ENCODE data around the gene NPR1. TPM values are rescaled to one million over a fixed set of nuclear protein-coding genes. Genes with fewer than 3 reads are reported as not detected.
"Not testable (repeated sequence)": the region's sequence is repeated elsewhere in the genome, so short reads cannot be mapped to it uniquely, and the experiment has no call there.

The NPR1 gene
- total RNA-seq, 1 donor from 2014 or later, result 45.9 TPM

DNA sequence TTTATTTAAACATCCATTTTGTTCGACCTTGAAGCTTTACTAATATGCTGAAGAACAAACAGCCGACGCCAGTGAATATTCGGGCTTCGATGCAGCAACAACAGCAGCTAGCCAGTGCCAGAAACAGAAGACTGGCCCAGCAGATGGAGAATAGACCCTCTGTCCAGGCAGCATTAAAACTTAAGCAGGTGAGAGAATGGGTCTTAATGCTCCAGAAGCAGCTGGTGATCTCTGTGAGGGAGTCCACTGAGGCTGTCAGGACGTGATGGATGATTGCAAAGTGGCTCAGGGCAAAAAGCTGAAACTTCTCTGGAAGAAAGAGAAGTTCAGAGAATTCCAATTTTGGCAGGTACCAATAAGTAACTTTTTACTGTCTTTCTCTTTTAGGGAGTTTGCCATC is 40.2 kb upstream of the NPR1 start:
- intact Hi-C loops (cut with DNase I), result no loop called here
- Histone ChIP-seq H3K27me3 (no peaks in the 10 kb centered on the region), H3K9me3 (no peaks in the 10 kb centered on the region), H3K4me1 (peaks cover 56% of the 10 kb centered on the region), H3K36me3 (peaks cover 0 to 72% of the 10 kb centered on the region in 2 donors), H3K27ac (no peak overlapping the region), H3K4me3 (no peak overlapping the region)
- DNase-seq (ENCODE audit: extremely low spot score in 2 of 2), result no peak
- no peak for TF ChIP-seq POLR2AphosphoS5 (IDR thresholded peaks at IDR 0.05; ENCODE audit: insufficient read depth in 1 of 2, low read depth in 1 of 2)
- TF ChIP-seq, protein P1, sequence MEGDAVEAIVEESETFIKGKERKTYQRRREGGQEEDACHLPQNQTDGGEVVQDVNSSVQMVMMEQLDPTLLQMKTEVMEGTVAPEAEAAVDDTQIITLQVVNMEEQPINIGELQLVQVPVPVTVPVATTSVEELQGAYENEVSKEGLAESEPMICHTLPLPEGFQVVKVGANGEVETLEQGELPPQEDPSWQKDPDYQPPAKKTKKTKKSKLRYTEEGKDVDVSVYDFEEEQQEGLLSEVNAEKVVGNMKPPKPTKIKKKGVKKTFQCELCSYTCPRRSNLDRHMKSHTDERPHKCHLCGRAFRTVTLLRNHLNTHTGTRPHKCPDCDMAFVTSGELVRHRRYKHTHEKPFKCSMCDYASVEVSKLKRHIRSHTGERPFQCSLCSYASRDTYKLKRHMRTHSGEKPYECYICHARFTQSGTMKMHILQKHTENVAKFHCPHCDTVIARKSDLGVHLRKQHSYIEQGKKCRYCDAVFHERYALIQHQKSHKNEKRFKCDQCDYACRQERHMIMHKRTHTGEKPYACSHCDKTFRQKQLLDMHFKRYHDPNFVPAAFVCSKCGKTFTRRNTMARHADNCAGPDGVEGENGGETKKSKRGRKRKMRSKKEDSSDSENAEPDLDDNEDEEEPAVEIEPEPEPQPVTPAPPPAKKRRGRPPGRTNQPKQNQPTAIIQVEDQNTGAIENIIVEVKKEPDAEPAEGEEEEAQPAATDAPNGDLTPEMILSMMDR (IDR thresholded peaks at IDR 0.05), result no peak
- TF ChIP-seq POLR2A (IDR thresholded peaks at IDR 0.05), result no peak

DNA sequence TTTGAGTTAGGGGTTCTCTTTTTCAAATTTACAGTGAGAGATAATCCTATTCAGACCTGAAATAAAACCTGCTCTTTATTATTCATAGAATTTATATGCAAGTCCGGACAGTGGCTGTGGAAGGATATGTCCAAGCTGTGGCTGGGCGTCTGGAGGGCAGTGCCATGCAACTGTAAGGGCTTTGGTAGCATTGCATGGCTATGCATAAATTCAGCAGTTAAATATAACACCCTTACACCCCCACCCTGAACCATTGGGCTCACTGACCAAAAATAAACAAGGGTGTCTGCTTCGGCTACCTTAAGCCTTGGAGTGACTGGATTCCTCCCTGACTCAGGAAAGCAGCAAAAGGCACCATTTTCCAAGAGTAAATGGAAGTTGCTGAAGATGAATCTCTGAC is 39.2 kb upstream of the NPR1 start:
- DNase-seq (ENCODE audit: extremely low spot score in 2 of 2), result no peak
- no peak overlapping the region for H3K4me3 ChIP-seq
- no peaks in the 10 kb centered on the region for H3K27me3 ChIP-seq
- H3K36me3 ChIP-seq, result peaks cover 0 to 81% of the 10 kb centered on the region in 2 donors
- TF ChIP-seq POLR2A (IDR thresholded peaks at IDR 0.05), result no peak
- TF ChIP-seq POLR2AphosphoS5 (IDR thresholded peaks at IDR 0.05; ENCODE audit: insufficient read depth in 1 of 2, low read depth in 1 of 2), result no peak
- TF ChIP-seq, protein P1 (IDR thresholded peaks at IDR 0.05), result no peak
- intact Hi-C loops (cut with DNase I), result no loop called here
- peaks cover 59% of the 10 kb centered on the region for H3K4me1 ChIP-seq
- no peaks in the 10 kb centered on the region for H3K9me3 ChIP-seq
- no peak overlapping the region for H3K27ac ChIP-seq

DNA sequence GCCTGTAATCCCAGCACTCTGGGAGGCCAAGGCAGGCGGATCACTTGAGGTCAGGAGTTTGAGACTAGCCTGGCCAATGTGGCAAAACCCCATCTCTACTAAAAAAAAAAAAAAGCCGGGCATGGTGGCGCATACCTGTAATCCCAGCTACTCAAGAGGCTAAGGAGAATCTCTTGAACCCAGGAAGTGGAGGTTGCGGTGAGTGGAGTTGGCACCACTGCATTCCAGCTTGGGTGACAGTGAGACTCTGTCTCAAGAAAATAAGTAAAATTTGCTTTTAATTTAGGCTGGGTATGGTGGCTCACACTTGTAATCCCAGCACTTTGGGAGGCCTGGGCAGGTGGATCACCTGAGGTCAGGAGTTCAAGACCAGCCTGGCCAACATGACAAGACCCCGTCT is 38.3 kb upstream of the NPR1 start:
- H3K27me3 ChIP-seq; DNase-seq (ENCODE audit: extremely low spot score in 2 of 2); H3K9me3 ChIP-seq; H3K4me3 ChIP-seq; intact Hi-C loops (cut with DNase I); H3K27ac ChIP-seq: not testable (repeated sequence)
- peaks cover 53% of the 10 kb centered on the region for H3K4me1 ChIP-seq
- H3K36me3 ChIP-seq, result peaks cover 0 to 90% of the 10 kb centered on the region in 2 donors

DNA sequence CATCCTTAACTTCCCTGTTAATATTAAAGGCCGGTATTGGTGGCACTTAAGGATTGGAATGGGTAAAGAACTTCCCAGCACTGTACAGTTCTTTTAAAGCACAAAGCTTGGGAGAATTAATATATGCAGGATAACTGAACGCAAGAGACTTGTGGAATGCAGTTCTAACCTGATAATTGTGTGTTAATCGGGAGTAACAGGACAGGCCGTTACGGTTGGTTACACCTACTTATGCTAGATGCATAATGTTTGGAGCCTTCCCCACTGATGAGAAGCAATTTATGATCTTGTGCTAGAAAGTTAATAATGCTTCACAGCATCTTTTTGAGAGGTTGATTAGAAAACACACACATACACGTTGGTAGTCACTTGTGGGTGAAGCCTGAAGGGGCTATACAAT is 37.6 kb upstream of the NPR1 start:
- Histone ChIP-seq H3K4me1 (peaks cover 46% of the 10 kb centered on the region), H3K36me3 (peaks cover 0 to 97% of the 10 kb centered on the region in 2 donors), H3K27me3 (no peaks in the 10 kb centered on the region), H3K4me3 (no peak overlapping the region), H3K9me3 (no peaks in the 10 kb centered on the region), H3K27ac (no peak overlapping the region)
- DNase-seq (ENCODE audit: extremely low spot score in 2 of 2), result no peak
- TF ChIP-seq, protein P1 (IDR thresholded peaks at IDR 0.05), result no peak
- TF ChIP-seq POLR2A (IDR thresholded peaks at IDR 0.05) (no peak), POLR2AphosphoS5 (IDR thresholded peaks at IDR 0.05; ENCODE audit: insufficient read depth in 1 of 2, low read depth in 1 of 2) (no peak)
- intact Hi-C loops (cut with DNase I), result no loop called here

DNA sequence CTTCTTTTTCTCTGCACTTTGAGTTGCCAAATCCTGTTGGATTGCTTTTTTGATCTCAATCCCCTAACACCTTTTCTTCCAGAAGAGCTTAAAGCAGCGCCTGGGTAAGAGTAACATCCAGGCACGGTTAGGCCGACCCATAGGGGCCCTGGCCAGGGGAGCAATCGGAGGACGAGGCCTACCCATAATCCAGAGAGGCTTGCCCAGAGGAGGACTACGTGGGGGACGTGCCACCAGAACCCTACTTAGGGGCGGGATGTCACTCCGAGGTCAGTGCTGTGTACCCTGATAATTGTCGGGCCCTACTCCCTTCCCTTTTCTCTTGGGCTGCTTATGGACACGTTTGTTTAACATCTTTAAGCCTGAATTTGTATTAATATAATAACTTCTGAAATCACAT is 36.3 kb upstream of the NPR1 start:
- no peaks in the 10 kb centered on the region for H3K27me3 ChIP-seq
- H3K9me3 ChIP-seq, result no peaks in the 10 kb centered on the region
- intact Hi-C loops (cut with DNase I), result no loop called here
- no peak overlapping the region for H3K27ac ChIP-seq
- no peak overlapping the region for H3K4me3 ChIP-seq
- DNase-seq (ENCODE audit: extremely low spot score in 2 of 2), result no peak
- peaks cover 0 to 95% of the 10 kb centered on the region in 2 donors for H3K36me3 ChIP-seq
- TF ChIP-seq POLR2AphosphoS5 (IDR thresholded peaks at IDR 0.05; ENCODE audit: insufficient read depth in 1 of 2, low read depth in 1 of 2) (no peak), POLR2A (IDR thresholded peaks at IDR 0.05) (no peak)
- TF ChIP-seq, protein P1 (IDR thresholded peaks at IDR 0.05), result no peak
- peaks cover 34% of the 10 kb centered on the region for H3K4me1 ChIP-seq

DNA sequence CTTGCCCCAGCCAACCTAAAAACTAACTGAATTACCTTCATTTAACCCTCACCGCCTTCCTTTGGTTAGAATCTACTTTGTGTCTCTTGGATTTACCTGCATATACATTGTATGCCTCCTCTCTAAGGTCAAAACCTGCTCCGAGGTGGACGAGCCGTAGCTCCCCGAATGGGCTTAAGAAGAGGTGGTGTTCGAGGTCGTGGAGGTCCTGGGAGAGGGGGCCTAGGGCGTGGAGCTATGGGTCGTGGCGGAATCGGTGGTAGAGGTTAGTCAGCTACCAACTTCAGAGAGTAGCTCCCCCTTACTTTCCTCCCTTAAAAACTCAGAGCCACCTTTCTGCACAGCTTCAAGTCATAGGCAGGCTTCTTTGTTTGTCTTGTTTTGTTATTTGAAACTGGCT is 35.4 kb upstream of the NPR1 start:
- TF ChIP-seq POLR2A (IDR thresholded peaks at IDR 0.05), result no peak
- TF ChIP-seq, protein P1 (IDR thresholded peaks at IDR 0.05), result no peak
- no peak for TF ChIP-seq POLR2AphosphoS5 (IDR thresholded peaks at IDR 0.05; ENCODE audit: insufficient read depth in 1 of 2, low read depth in 1 of 2)
- DNase-seq (ENCODE audit: extremely low spot score in 2 of 2), result no peak
- H3K9me3 ChIP-seq, result no peaks in the 10 kb centered on the region
- H3K36me3 ChIP-seq, result peaks cover 0 to 87% of the 10 kb centered on the region in 2 donors
- intact Hi-C loops (cut with DNase I), result no loop called here
- no peaks in the 10 kb centered on the region for H3K27me3 ChIP-seq
- H3K27ac ChIP-seq, result no peak overlapping the region
- H3K4me1 ChIP-seq, result peaks cover 26% of the 10 kb centered on the region
- no peak overlapping the region for H3K4me3 ChIP-seq
